ENCODE measurements around the gene SLC30A7. TPM values are rescaled to one million over a fixed set of nuclear protein-coding genes. Genes with fewer than 3 reads are reported as not detected.
A peak's percentile ranks its signal among the peaks of the same experiment; 100 is the strongest.
"Not testable (repeated sequence)": the region's sequence is repeated elsewhere in the genome, so short reads cannot be mapped to it uniquely, and the experiment has no call there.

SLC30A7 gene
- total RNA-seq, 2 donors from 2014 or later, result 21.7 to 26.2 TPM

- H3K36me3 Mint-ChIP-seq (ENCODE audit: low read depth), result peaks cover 11% of the 10 kb centered on the region
- H3K9me3 Mint-ChIP-seq, result no peaks in the 10 kb centered on the region
- H3K27ac ChIP-seq (ENCODE audit: low read depth, low read length), result no peak overlapping the region
- H3K4me3 ChIP-seq (ENCODE audit: low read length), result no peak overlapping the region
- H3K4me3 Mint-ChIP-seq, result no peak overlapping the region
- H3K4me1 ChIP-seq (ENCODE audit: control insufficient read depth, insufficient read depth, low read length), result no peaks in the 10 kb centered on the region
- H3K27me3 ChIP-seq (ENCODE audit: control insufficient read depth, insufficient read depth, low read length, poor library complexity, severe bottlenecking), result no peaks in the 10 kb centered on the region
- DNase-seq, result peak; percentile 52
- peaks cover 4% of the 10 kb centered on the region for H3K4me1 Mint-ChIP-seq
- H3K27ac Mint-ChIP-seq, result no peak overlapping the region
- no peaks in the 10 kb centered on the region for H3K27me3 Mint-ChIP-seq (ENCODE audit: insufficient read depth)
- WGBS, 2 experiments (ENCODE audit: insufficient coverage in 1 of 2, insufficient read length in 1 of 2), result 86 to 92% methylated on average over 2 of the region's 3 CpGs
- H3K9me3 ChIP-seq (ENCODE audit: control insufficient read depth, low read length), result no peaks in the 10 kb centered on the region
- no peak for TF ChIP-seq CTCF (conservative IDR thresholded peaks at IDR 0.05)
- no peak overlapping the region for H3K9ac ChIP-seq (ENCODE audit: extremely low read depth, low read length, poor library complexity, severe bottlenecking)
- peaks cover 29% of the 10 kb centered on the region for H3K36me3 ChIP-seq (ENCODE audit: control insufficient read depth, insufficient read depth, low read length)
Observed at GRCh38 chr1:100881687-100882086, 14.2 kb upstream of the SLC30A7 start.

GRCh38 chr1:100882698-100883097 is 13.2 kb upstream of the SLC30A7 start:
- no peak overlapping the region for H3K4me3 Mint-ChIP-seq
- WGBS, 2 experiments (ENCODE audit: insufficient coverage in 1 of 2, insufficient read length in 1 of 2), result 80 to 86% methylated on average over 2 of the region's 2 CpGs
- Histone ChIP-seq H3K36me3 (ENCODE audit: control insufficient read depth, insufficient read depth, low read length) (peaks cover 26% of the 10 kb centered on the region), H3K9ac (ENCODE audit: extremely low read depth, low read length, poor library complexity, severe bottlenecking) (no peak overlapping the region), H3K9me3 (ENCODE audit: control insufficient read depth, low read length) (peaks cover under 1% of the 10 kb centered on the region), H3K4me3 (ENCODE audit: low read length) (no peak overlapping the region), H3K27me3 (ENCODE audit: control insufficient read depth, insufficient read depth, low read length, poor library complexity, severe bottlenecking) (no peaks in the 10 kb centered on the region), H3K4me1 (ENCODE audit: control insufficient read depth, insufficient read depth, low read length) (no peaks in the 10 kb centered on the region), H3K27ac (ENCODE audit: low read depth, low read length) (no peak overlapping the region)
- no peak for DNase-seq
- H3K36me3 Mint-ChIP-seq (ENCODE audit: low read depth), result peaks cover 16% of the 10 kb centered on the region
- H3K27me3 Mint-ChIP-seq (ENCODE audit: insufficient read depth), result no peaks in the 10 kb centered on the region
- H3K27ac Mint-ChIP-seq, result no peak overlapping the region
- TF ChIP-seq CTCF (conservative IDR thresholded peaks at IDR 0.05), result no peak
- H3K9me3 Mint-ChIP-seq, result no peaks in the 10 kb centered on the region
- H3K4me1 Mint-ChIP-seq, result peaks cover 4% of the 10 kb centered on the region

GRCh38 chr1:100883963-100884362 is 11.9 kb upstream of the SLC30A7 start:
- peaks cover 13% of the 10 kb centered on the region for H3K9me3 ChIP-seq (ENCODE audit: control insufficient read depth, low read length)
- H3K36me3 Mint-ChIP-seq (ENCODE audit: low read depth), result peaks cover 29% of the 10 kb centered on the region
- no peak overlapping the region for H3K4me3 Mint-ChIP-seq
- TF ChIP-seq CTCF (conservative IDR thresholded peaks at IDR 0.05), result no peak
- no peak overlapping the region for H3K27ac ChIP-seq (ENCODE audit: low read depth, low read length)
- H3K36me3 ChIP-seq (ENCODE audit: control insufficient read depth, insufficient read depth, low read length), result peaks cover 37% of the 10 kb centered on the region
- H3K9ac ChIP-seq (ENCODE audit: extremely low read depth, low read length, poor library complexity, severe bottlenecking), result no peak overlapping the region
- 94 to 95% methylated on average over 3 to 4 of the region's 4 CpGs for WGBS, 2 experiments (ENCODE audit: insufficient coverage in 1 of 2, insufficient read length in 1 of 2)
- H3K27me3 Mint-ChIP-seq (ENCODE audit: insufficient read depth), result no peaks in the 10 kb centered on the region
- H3K27me3 ChIP-seq (ENCODE audit: control insufficient read depth, insufficient read depth, low read length, poor library complexity, severe bottlenecking), result no peaks in the 10 kb centered on the region
- no peaks in the 10 kb centered on the region for H3K4me1 ChIP-seq (ENCODE audit: control insufficient read depth, insufficient read depth, low read length)
- no peak overlapping the region for H3K27ac Mint-ChIP-seq
- no peak overlapping the region for H3K4me3 ChIP-seq (ENCODE audit: low read length)
- DNase-seq, result no peak
- peaks cover 12% of the 10 kb centered on the region for H3K9me3 Mint-ChIP-seq
- peaks cover 4% of the 10 kb centered on the region for H3K4me1 Mint-ChIP-seq

GRCh38 chr1:100889007-100889406 is 6.9 kb upstream of the SLC30A7 start:
- Histone ChIP-seq H3K4me3 (ENCODE audit: low read length) (peak overlapping the region; percentile 39), H3K9me3 (ENCODE audit: control insufficient read depth, low read length) (peaks cover 45% of the 10 kb centered on the region), H3K36me3 (ENCODE audit: control insufficient read depth, insufficient read depth, low read length) (peaks cover 65% of the 10 kb centered on the region)
- DNase-seq; H3K4me3 Mint-ChIP-seq; H3K27me3 ChIP-seq (ENCODE audit: control insufficient read depth, insufficient read depth, low read length, poor library complexity, severe bottlenecking); H3K4me1 Mint-ChIP-seq; H3K27ac ChIP-seq (ENCODE audit: low read depth, low read length); H3K27me3 Mint-ChIP-seq (ENCODE audit: insufficient read depth); H3K4me1 ChIP-seq (ENCODE audit: control insufficient read depth, insufficient read depth, low read length); H3K9ac ChIP-seq (ENCODE audit: extremely low read depth, low read length, poor library complexity, severe bottlenecking); H3K27ac Mint-ChIP-seq: not testable (repeated sequence)
- Mint-ChIP-seq H3K9me3 (peaks cover 44% of the 10 kb centered on the region), H3K36me3 (ENCODE audit: low read depth) (peaks cover 70% of the 10 kb centered on the region)
- 91 to 100% methylated on average over 1 of the region's 1 CpG for WGBS, 2 experiments (ENCODE audit: insufficient coverage in 1 of 2, insufficient read length in 1 of 2)

GRCh38 chr1:100889869-100890482 is 5.9 kb upstream of the SLC30A7 start:
- Histone ChIP-seq H3K9me3 (ENCODE audit: control insufficient read depth, low read length) (peaks cover 45% of the 10 kb centered on the region), H3K4me3 (ENCODE audit: low read length) (peak overlapping the region; percentile 39), H3K36me3 (ENCODE audit: control insufficient read depth, insufficient read depth, low read length) (peaks cover 55% of the 10 kb centered on the region)
- Mint-ChIP-seq H3K9me3 (peaks cover 44% of the 10 kb centered on the region), H3K36me3 (ENCODE audit: low read depth) (peaks cover 70% of the 10 kb centered on the region)
- 90 to 100% methylated on average over 2 of the region's 2 CpGs for WGBS, 2 experiments (ENCODE audit: insufficient coverage in 1 of 2, insufficient read length in 1 of 2)
- not testable (repeated sequence) for H3K27ac Mint-ChIP-seq; H3K4me1 Mint-ChIP-seq; DNase-seq; H3K27me3 Mint-ChIP-seq (ENCODE audit: insufficient read depth); H3K4me3 Mint-ChIP-seq; H3K27me3 ChIP-seq (ENCODE audit: control insufficient read depth, insufficient read depth, low read length, poor library complexity, severe bottlenecking); H3K4me1 ChIP-seq (ENCODE audit: control insufficient read depth, insufficient read depth, low read length); H3K9ac ChIP-seq (ENCODE audit: extremely low read depth, low read length, poor library complexity, severe bottlenecking); H3K27ac ChIP-seq (ENCODE audit: low read depth, low read length)

All from endodermal cell (in vitro differentiated cells).